H9 (cell line): ENCODE measurements around the gene METRN. TPM values are rescaled to one million over a fixed set of nuclear protein-coding genes. Genes with fewer than 3 reads are reported as not detected.

Experiments
- DNase-seq: peaks from one replicate; pipeline ENCODE4 v3.0.0-alpha.2; 2017
- H2AFZ ChIP-seq: one replicate; pipeline ENCODE4 v1.6.1; 2013; ENCODE audit warnings: mild to moderate bottlenecking, low read length, control low read depth, moderate library complexity
- H2AK5ac ChIP-seq: 2 replicates; pipeline ENCODE4 v1.6.1; 2013; ENCODE audit warnings: low read length, control low read depth, mixed read lengths; ENCODE audit not compliant: insufficient read length
- H2BK120ac ChIP-seq: one replicate; pipeline ENCODE4 v1.6.1; 2013; ENCODE audit warnings: low read depth, mild to moderate bottlenecking, low read length, control low read depth, inconsistent platforms; ENCODE audit not compliant: poor library complexity, severe bottlenecking
- H2BK12ac ChIP-seq: 2 replicates; pipeline ENCODE4 v1.6.1; 2013; ENCODE audit warnings: low read length, control low read depth, mixed read lengths, low read depth; ENCODE audit not compliant: insufficient read length
- H2BK15ac ChIP-seq: 2 replicates; pipeline ENCODE4 v1.6.1; 2013; ENCODE audit warnings: low read depth, low read length, control low read depth
- H2BK20ac ChIP-seq: one replicate; pipeline ENCODE4 v1.6.1; 2013; ENCODE audit warnings: low read depth, mild to moderate bottlenecking, low read length, control low read depth, inconsistent platforms; ENCODE audit not compliant: poor library complexity, severe bottlenecking
- H2BK5ac ChIP-seq: 2 replicates; pipeline ENCODE4 v1.6.1; 2013; ENCODE audit warnings: low read length, control low read depth, mixed read lengths; ENCODE audit not compliant: insufficient read length
- H3K14ac ChIP-seq: 2 replicates; pipeline ENCODE4 v1.6.1; 2013; ENCODE audit warnings: low read length, control low read depth; ENCODE audit not compliant: insufficient read depth
- H3K18ac ChIP-seq: 2 replicates; pipeline ENCODE4 v1.6.1; 2013; ENCODE audit warnings: low read depth, mild to moderate bottlenecking, mixed read lengths, low read length, control low read depth; ENCODE audit not compliant: insufficient read length
- H3K23ac ChIP-seq: 2 replicates; pipeline ENCODE4 v1.6.1; 2013; ENCODE audit warnings: low read length, control low read depth, mixed read lengths, low read depth; ENCODE audit not compliant: insufficient read length
- H3K23me2 ChIP-seq: 2 replicates; pipeline ENCODE4 v1.6.1; 2013; ENCODE audit warnings: low read depth, mild to moderate bottlenecking, mixed read lengths, low read length, control low read depth; ENCODE audit not compliant: insufficient read length, poor library complexity, severe bottlenecking
- H3K27ac ChIP-seq: 2 replicates; pipeline ENCODE4 v1.5.1; 2013; ENCODE audit warnings: low read length, control low read depth, mixed read lengths, low read depth; ENCODE audit not compliant: insufficient read length
- H3K27me3 ChIP-seq: 2 replicates; pipeline ENCODE4 v1.6.1; 2013; ENCODE audit warnings: low read length, control low read depth, inconsistent platforms; ENCODE audit not compliant: insufficient read depth
- H3K4ac ChIP-seq: 2 replicates; pipeline ENCODE4 v1.6.1; 2013; ENCODE audit warnings: low read depth, mild to moderate bottlenecking, control low read depth, inconsistent platforms, low read length, moderate library complexity
- H3K4me1 ChIP-seq: 2 replicates; pipeline ENCODE4 v1.6.1; 2013; ENCODE audit warnings: low read length, control low read depth, inconsistent platforms; ENCODE audit not compliant: insufficient read depth
- H3K4me2 ChIP-seq: 2 replicates; pipeline ENCODE4 v1.6.1; 2013; ENCODE audit warnings: low read length, control low read depth, mixed read lengths; ENCODE audit not compliant: insufficient read length, insufficient read depth
- H3K56ac ChIP-seq: 2 replicates; pipeline ENCODE4 v1.6.1; 2013; ENCODE audit warnings: low read depth, mild to moderate bottlenecking, mixed read lengths, low read length, control low read depth; ENCODE audit not compliant: insufficient read length
- H3K79me1 ChIP-seq: 2 replicates; pipeline ENCODE4 v1.6.1; 2013; ENCODE audit warnings: low read depth, mild to moderate bottlenecking, moderate library complexity, low read length, control low read depth, inconsistent platforms; ENCODE audit not compliant: insufficient read depth, poor library complexity, severe bottlenecking
- H3K79me2 ChIP-seq: 2 replicates; pipeline ENCODE4 v1.6.1; 2013; ENCODE audit warnings: low read length, control low read depth, inconsistent platforms; ENCODE audit not compliant: insufficient read depth
- H3K9ac ChIP-seq: 2 replicates; pipeline ENCODE4 v1.6.1; 2013; ENCODE audit warnings: low read length, control low read depth, mixed read lengths; ENCODE audit not compliant: insufficient read length; ENCODE audit errors: extremely low read depth
- H3K9me3 ChIP-seq: one replicate; pipeline ENCODE4 v1.6.1; 2013; ENCODE audit warnings: low read depth, low read length, inconsistent platforms; ENCODE audit not compliant: control insufficient read depth
- H3T11ph ChIP-seq: one replicate; pipeline ENCODE4 v1.6.1; 2013; ENCODE audit warnings: mild to moderate bottlenecking, low read length, control low read depth, inconsistent platforms
- H4K20me1 ChIP-seq: one replicate; pipeline ENCODE4 v1.6.1; 2013; ENCODE audit not compliant: control insufficient read depth, insufficient read length, insufficient read depth
- H4K5ac ChIP-seq: 2 replicates; pipeline ENCODE4 v1.6.1; 2013; ENCODE audit warnings: low read depth, mild to moderate bottlenecking, mixed read lengths, low read length, control low read depth; ENCODE audit not compliant: insufficient read length
- H4K8ac ChIP-seq: replicated peaks from 2 replicates; pipeline ENCODE4 v1.6.1; 2013; ENCODE audit warnings: low read length, control low read depth, mixed read lengths, low read depth; ENCODE audit not compliant: insufficient read length
- H4K91ac ChIP-seq: 2 replicates; pipeline ENCODE4 v1.6.1; 2013; ENCODE audit warnings: low read depth, mild to moderate bottlenecking, moderate library complexity, mixed read lengths, low read length, control low read depth; ENCODE audit not compliant: insufficient read length
- H3K27ac Mint-ChIP-seq, 3 experiments: 2 replicates in 2 of 3; 3 replicates in 1 of 3; pipeline ENCODE4 v1.8.0; 2020 to 2021; ENCODE audit warnings: mixed read lengths in 3 of 3, mild to moderate bottlenecking in 1 of 3, moderate library complexity in 1 of 3
- H3K27me3 Mint-ChIP-seq: 2 replicates; pipeline ENCODE4 v1.8.0; 2021; ENCODE audit warnings: low read depth, mild to moderate bottlenecking, moderate library complexity, mixed read lengths
- H3K36me3 Mint-ChIP-seq, 3 experiments: 2 replicates in 2 of 3; 3 replicates in 1 of 3; pipeline ENCODE4 v1.8.0; 2020 to 2021; ENCODE audit warnings: low read depth in 3 of 3, mixed read lengths in 3 of 3; ENCODE audit not compliant: insufficient read depth in 1 of 3
- H3K4me1 Mint-ChIP-seq, 2 experiments: 2 replicates each; pipeline ENCODE4 v1.8.0; 2020; ENCODE audit warnings: mixed read lengths in 2 of 2
- H3K4me3 Mint-ChIP-seq, 2 experiments: 2 replicates in 1 of 2; 3 replicates in 1 of 2; pipeline ENCODE4 v1.8.0; 2020 to 2021; ENCODE audit warnings: mild to moderate bottlenecking in 2 of 2, mixed read lengths in 2 of 2, moderate library complexity in 1 of 2
- H3K9me3 Mint-ChIP-seq, 2 experiments: 2 replicates in 1 of 2; 3 replicates in 1 of 2; pipeline ENCODE4 v1.8.0; 2020; ENCODE audit warnings: mild to moderate bottlenecking in 2 of 2, mixed read lengths in 2 of 2, moderate library complexity in 1 of 2
- WGBS: extraction: QIAGEN DNeasy Blood & Tissue Kit; methylation state at CpG from one replicate; pipeline ENCODE4 v1.1.7; 2013; ENCODE audit warnings: missing lambda C conversion rate, low lambda C conversion rate, mixed read lengths; ENCODE audit not compliant: insufficient read length; ENCODE audit errors: extremely low coverage; 5-methylcytosine and 5-hydroxymethylcytosine counted together
- total RNA-seq: library from RNA; stranded (reverse); gene quantifications from 2 replicates; pipeline ENCODE4 v1.2.1, GENCODE V29; 2021
- TF ChIP-seq, protein P1 (sequence below): fragments of 200-600 bp; sonication (generic); conservative IDR thresholded peaks from 3 replicates; pipeline ENCODE4 v1.8.0; 2021; ENCODE audit warnings: antibody characterized with exemption, mild to moderate bottlenecking

The METRN gene
- total RNA-seq, 1 experiment from 2014 or later: 26.2 TPM

DNA sequence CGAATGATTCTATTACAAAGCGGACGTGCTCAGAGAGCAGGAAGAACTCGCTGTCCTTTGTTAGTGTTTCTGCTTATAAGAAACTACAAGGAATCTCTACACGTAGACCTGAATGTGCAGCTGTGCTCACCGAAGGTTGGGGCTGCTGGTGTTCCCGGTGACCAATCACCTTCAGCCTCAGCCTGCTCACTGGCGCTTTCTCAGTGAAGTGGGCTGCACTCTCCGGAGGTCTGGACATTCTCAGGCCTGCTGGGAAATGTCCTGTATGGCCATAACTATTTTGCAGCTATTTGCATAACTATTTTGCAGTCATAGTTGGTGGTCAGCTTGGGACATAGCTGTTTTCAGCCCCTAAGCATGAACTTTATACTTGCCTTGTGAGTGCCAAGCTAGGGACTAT, 35.6 kb downstream of the METRN start:
- Histone ChIP-seq H2AFZ (no peak overlapping the region), H3K9ac (no peak overlapping the region), H3K27me3 (no peaks in the 10 kb centered on the region), H3K56ac (no peak overlapping the region), H3K9me3 (no peaks in the 10 kb centered on the region), H2BK12ac (no peak overlapping the region), H2AK5ac (no peak overlapping the region), H3K23ac (no peak overlapping the region), H3K79me2 (no peaks in the 10 kb centered on the region), H4K91ac (no peak overlapping the region), H4K5ac (no peak overlapping the region), H3K14ac (no peak overlapping the region), H3K79me1 (no peaks in the 10 kb centered on the region), H3K27ac (no peak overlapping the region), H4K20me1 (no peaks in the 10 kb centered on the region), H2BK5ac (no peak overlapping the region), H4K8ac (no peak overlapping the region), H3K4me1 (no peaks in the 10 kb centered on the region), H3K4ac (no peak overlapping the region), H3K4me2 (no peak overlapping the region), H2BK15ac (no peak overlapping the region), H2BK120ac (no peak overlapping the region), H2BK20ac (no peak overlapping the region), H3K18ac (no peak overlapping the region), H3T11ph (no peak overlapping the region), H3K23me2 (no peaks in the 10 kb centered on the region)
- DNase-seq: no peak
- peaks cover 20 to 31% of the 10 kb centered on the region in 2 experiments for H3K4me1 Mint-ChIP-seq
- TF ChIP-seq, protein P1, sequence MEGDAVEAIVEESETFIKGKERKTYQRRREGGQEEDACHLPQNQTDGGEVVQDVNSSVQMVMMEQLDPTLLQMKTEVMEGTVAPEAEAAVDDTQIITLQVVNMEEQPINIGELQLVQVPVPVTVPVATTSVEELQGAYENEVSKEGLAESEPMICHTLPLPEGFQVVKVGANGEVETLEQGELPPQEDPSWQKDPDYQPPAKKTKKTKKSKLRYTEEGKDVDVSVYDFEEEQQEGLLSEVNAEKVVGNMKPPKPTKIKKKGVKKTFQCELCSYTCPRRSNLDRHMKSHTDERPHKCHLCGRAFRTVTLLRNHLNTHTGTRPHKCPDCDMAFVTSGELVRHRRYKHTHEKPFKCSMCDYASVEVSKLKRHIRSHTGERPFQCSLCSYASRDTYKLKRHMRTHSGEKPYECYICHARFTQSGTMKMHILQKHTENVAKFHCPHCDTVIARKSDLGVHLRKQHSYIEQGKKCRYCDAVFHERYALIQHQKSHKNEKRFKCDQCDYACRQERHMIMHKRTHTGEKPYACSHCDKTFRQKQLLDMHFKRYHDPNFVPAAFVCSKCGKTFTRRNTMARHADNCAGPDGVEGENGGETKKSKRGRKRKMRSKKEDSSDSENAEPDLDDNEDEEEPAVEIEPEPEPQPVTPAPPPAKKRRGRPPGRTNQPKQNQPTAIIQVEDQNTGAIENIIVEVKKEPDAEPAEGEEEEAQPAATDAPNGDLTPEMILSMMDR: no peak
- peak overlapping the region in 1 of 3 experiments; percentile 70; a peak in 1 of 7 replicates for H3K27ac Mint-ChIP-seq
- H3K27me3 Mint-ChIP-seq: peaks cover 17% of the 10 kb centered on the region
- no peaks in the 10 kb centered on the region for H3K36me3 Mint-ChIP-seq
- WGBS: no CpG with 5 or more reads among the region's 9 CpGs
- no peaks in the 10 kb centered on the region for H3K9me3 Mint-ChIP-seq
- no peak overlapping the region for H3K4me3 Mint-ChIP-seq
